WTC11 (cell line): ENCODE results near the gene THSD7B. TPM values are rescaled to one million over a fixed set of nuclear protein-coding genes. Genes with fewer than 3 reads are reported as not detected.

ENCODE experiments used
- ATAC-seq: fragments of 200-7000 bp; cut with Tn5 transposase; 2 replicates; pipeline ENCODE4 v1.10.0; 2021; ENCODE audit warnings: mild to moderate bottlenecking, moderate library complexity
- CTCF ChIA-PET: fragments of 300-600 bp; sonication (Branson Sonifier 250); formaldehyde crosslinking; loops from one replicate; lab custom pipeline; 2021; ENCODE audit warnings: antibody characterized with exemption; lab: Charles Lee
- POLR2A ChIA-PET: fragments of 350-600 bp; sonication (Branson Sonifier 250); formaldehyde crosslinking; loops from one replicate; lab custom pipeline; 2021; ENCODE audit warnings: antibody characterized with exemption; lab: Charles Lee
- DNase-seq: peaks from one replicate; pipeline ENCODE4 v3.0.0; 2021; ENCODE audit warnings: low spot score
- H3K27ac Mint-ChIP-seq: 2 replicates; pipeline ENCODE4 v1.8.0; 2021; ENCODE audit warnings: mixed read lengths
- H3K27me3 Mint-ChIP-seq: 2 replicates; pipeline ENCODE4 v1.8.0; 2021; ENCODE audit warnings: low read depth, mild to moderate bottlenecking, moderate library complexity, mixed read lengths
- H3K36me3 Mint-ChIP-seq: 2 replicates; pipeline ENCODE4 v1.8.0; 2021; ENCODE audit warnings: mixed read lengths
- H3K4me1 Mint-ChIP-seq: 2 replicates; pipeline ENCODE4 v1.8.0; 2022; ENCODE audit warnings: mixed read lengths
- H3K4me3 Mint-ChIP-seq: 2 replicates; pipeline ENCODE4 v1.8.0; 2021; ENCODE audit warnings: mild to moderate bottlenecking, moderate library complexity, mixed read lengths
- H3K9me3 Mint-ChIP-seq: 2 replicates; pipeline ENCODE4 v1.8.0; 2021; ENCODE audit warnings: mixed read lengths
- AR ChIP-seq: fragments of 250-450 bp; sonication (Bioruptor Pico); IDR thresholded peaks from 2 replicates; pipeline ENCODE4 v1.9.0; 2021; ENCODE audit warnings: mild to moderate bottlenecking
- ATF1 ChIP-seq: sonication (generic); formaldehyde crosslinking; IDR thresholded peaks from 2 replicates; pipeline ENCODE4 v1.8.1; 2023; ENCODE audit warnings: mild to moderate bottlenecking, moderate library complexity, missing genetic modification reagents
- CTCF ChIP-seq: fragments of 200-600 bp; IDR thresholded peaks from 2 replicates; pipeline ENCODE4 v1.8.0; 2022; ENCODE audit warnings: antibody characterized with exemption
- ETV6 ChIP-seq: sonication (generic); formaldehyde crosslinking; IDR thresholded peaks from 2 replicates; pipeline ENCODE4 v1.8.1; 2022; ENCODE audit warnings: mild to moderate bottlenecking, missing genetic modification reagents
- HMGA2 ChIP-seq: fragments of 250-450 bp; sonication (Bioruptor Pico); IDR thresholded peaks from 2 replicates; pipeline ENCODE4 v1.4.0; 2021; ENCODE audit warnings: mild to moderate bottlenecking, moderate library complexity
- IRF2 ChIP-seq: sonication (generic); formaldehyde crosslinking; IDR thresholded peaks from 2 replicates; pipeline ENCODE4 v1.8.0; 2022; ENCODE audit warnings: low read depth, missing genetic modification reagents, borderline replicate concordance
- NFATC4 ChIP-seq: fragments of 250-450 bp; sonication (Bioruptor Pico); IDR thresholded peaks from 2 replicates; pipeline ENCODE4 v1.9.0; 2021; ENCODE audit warnings: mild to moderate bottlenecking
- OVOL2 ChIP-seq: fragments of 250-450 bp; sonication (Bioruptor Pico); IDR thresholded peaks from 2 replicates; pipeline ENCODE4 v1.9.0; 2021; ENCODE audit warnings: mild to moderate bottlenecking, borderline replicate concordance
- SP1 ChIP-seq: sonication (generic); formaldehyde crosslinking; conservative IDR thresholded peaks from 2 replicates; pipeline ENCODE4 v1.8.1; 2022; ENCODE audit warnings: missing genetic modification reagents
- ZNF121 ChIP-seq: sonication (generic); formaldehyde crosslinking; IDR thresholded peaks from 2 replicates; pipeline ENCODE4 v1.8.0; 2023; ENCODE audit warnings: missing genetic modification reagents
- ZNF232 ChIP-seq: sonication (generic); formaldehyde crosslinking; IDR thresholded peaks from 2 replicates; pipeline ENCODE4 v1.8.0; 2022; ENCODE audit warnings: mild to moderate bottlenecking, missing genetic modification reagents
- total RNA-seq: library from RNA; stranded (reverse); gene quantifications from 3 replicates; pipeline ENCODE4 v1.2.3, GENCODE V29; 2021
- TF ChIP-seq, protein P1 (sequence below): fragments of 250-450 bp; sonication (Bioruptor Pico); IDR thresholded peaks from 2 replicates; pipeline ENCODE4 v1.9.0; 2021; ENCODE audit warnings: mild to moderate bottlenecking, borderline replicate concordance

Gene THSD7B
- total RNA-seq, 1 experiment from 2014 or later = 2.9 TPM

DNA sequence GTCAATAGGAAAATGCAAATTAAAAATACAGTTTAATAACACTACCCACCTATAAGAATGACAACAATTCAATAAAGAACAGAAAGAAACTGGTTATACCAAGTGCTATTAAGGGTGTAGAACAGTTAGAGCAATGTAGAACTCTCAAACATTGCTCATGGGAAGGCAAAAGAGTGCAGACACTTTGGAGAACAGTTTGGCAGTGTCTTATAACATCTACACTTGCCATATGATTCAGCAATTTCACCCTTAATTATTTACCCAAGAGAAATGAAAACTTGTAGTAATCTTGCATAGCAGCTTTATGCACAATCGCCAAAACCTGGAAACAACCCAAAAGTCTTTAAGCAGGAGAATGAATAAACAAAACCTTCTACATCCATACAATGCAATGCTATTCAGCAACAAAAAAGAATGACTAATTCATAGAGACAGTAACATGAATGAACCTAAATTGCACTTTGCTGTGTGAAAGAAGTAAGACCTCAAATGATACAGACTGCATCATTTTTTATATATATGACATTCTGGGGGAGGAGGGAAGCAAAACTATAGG is 455.2 kb downstream of the THSD7B start (continued):
- TF ChIP-seq, protein P1, sequence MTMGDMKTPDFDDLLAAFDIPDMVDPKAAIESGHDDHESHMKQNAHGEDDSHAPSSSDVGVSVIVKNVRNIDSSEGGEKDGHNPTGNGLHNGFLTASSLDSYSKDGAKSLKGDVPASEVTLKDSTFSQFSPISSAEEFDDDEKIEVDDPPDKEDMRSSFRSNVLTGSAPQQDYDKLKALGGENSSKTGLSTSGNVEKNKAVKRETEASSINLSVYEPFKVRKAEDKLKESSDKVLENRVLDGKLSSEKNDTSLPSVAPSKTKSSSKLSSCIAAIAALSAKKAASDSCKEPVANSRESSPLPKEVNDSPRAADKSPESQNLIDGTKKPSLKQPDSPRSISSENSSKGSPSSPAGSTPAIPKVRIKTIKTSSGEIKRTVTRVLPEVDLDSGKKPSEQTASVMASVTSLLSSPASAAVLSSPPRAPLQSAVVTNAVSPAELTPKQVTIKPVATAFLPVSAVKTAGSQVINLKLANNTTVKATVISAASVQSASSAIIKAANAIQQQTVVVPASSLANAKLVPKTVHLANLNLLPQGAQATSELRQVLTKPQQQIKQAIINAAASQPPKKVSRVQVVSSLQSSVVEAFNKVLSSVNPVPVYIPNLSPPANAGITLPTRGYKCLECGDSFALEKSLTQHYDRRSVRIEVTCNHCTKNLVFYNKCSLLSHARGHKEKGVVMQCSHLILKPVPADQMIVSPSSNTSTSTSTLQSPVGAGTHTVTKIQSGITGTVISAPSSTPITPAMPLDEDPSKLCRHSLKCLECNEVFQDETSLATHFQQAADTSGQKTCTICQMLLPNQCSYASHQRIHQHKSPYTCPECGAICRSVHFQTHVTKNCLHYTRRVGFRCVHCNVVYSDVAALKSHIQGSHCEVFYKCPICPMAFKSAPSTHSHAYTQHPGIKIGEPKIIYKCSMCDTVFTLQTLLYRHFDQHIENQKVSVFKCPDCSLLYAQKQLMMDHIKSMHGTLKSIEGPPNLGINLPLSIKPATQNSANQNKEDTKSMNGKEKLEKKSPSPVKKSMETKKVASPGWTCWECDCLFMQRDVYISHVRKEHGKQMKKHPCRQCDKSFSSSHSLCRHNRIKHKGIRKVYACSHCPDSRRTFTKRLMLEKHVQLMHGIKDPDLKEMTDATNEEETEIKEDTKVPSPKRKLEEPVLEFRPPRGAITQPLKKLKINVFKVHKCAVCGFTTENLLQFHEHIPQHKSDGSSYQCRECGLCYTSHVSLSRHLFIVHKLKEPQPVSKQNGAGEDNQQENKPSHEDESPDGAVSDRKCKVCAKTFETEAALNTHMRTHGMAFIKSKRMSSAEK (CRISPR knock-in tag) = no peak
- TF ChIP-seq OVOL2 (no peak), ETV6 (no peak), AR (CRISPR knock-in tag) (no peak), SP1 (CRISPR knock-in tag) (no peak), HMGA2 (CRISPR knock-in tag) (no peak), CTCF (no peak)

GRCh38 chr2:137221797-137222492 is 456.6 kb downstream of the THSD7B start:
- ChIA-PET POLR2A (no interaction called here), CTCF (no interaction called here)
- Mint-ChIP-seq H3K36me3 (no peaks in the 10 kb centered on the region), H3K4me3 (no peak overlapping the region), H3K4me1 (peaks cover 19% of the 10 kb centered on the region), H3K9me3 (no peaks in the 10 kb centered on the region), H3K27ac (no peak overlapping the region)
- no peak for ATAC-seq
- no peak for TF ChIP-seq ATF1
- TF ChIP-seq ZNF121 (CRISPR knock-in tag) = no peak
- no peak for TF ChIP-seq NFATC4 (CRISPR knock-in tag)
- no peak for TF ChIP-seq IRF2 (CRISPR knock-in tag)
- TF ChIP-seq ZNF232 = no peak
- no peak for TF ChIP-seq AR (CRISPR knock-in tag)
- TF ChIP-seq, all 79 proteins: peak for 0
- no peak for DNase-seq
- no peaks in the 10 kb centered on the region for H3K27me3 Mint-ChIP-seq
